Ishikawa (cell line): ENCODE measurements around the gene SLK.

Experiments used
- CEBPB ChIP-seq: IDR thresholded peaks from 2 replicates; pipeline ENCODE4 v1.6.1; 2012
- CREB1 ChIP-seq: IDR thresholded peaks from 2 replicates; pipeline ENCODE4 v1.6.1; 2012; ENCODE audit warnings: low read depth
- EGR1 ChIP-seq: IDR thresholded peaks from 2 replicates; pipeline ENCODE4 v1.6.1; 2012
- EP300 ChIP-seq: IDR thresholded peaks from 2 replicates; pipeline ENCODE4 v1.6.1; 2012; ENCODE audit warnings: borderline replicate concordance
- FOXM1 ChIP-seq: IDR thresholded peaks from 2 replicates; pipeline ENCODE4 v1.6.1; 2012; ENCODE audit warnings: low read depth, borderline replicate concordance
- MAX ChIP-seq: IDR thresholded peaks from 2 replicates; pipeline ENCODE4 v1.6.1; 2012
- RAD21 ChIP-seq: IDR thresholded peaks from 2 replicates; pipeline ENCODE4 v1.6.1; 2012; ENCODE audit warnings: low read depth
- REST ChIP-seq: IDR thresholded peaks from 2 replicates; pipeline ENCODE4 v1.6.1; 2012; ENCODE audit warnings: low read depth, mild to moderate bottlenecking
- TAF1 ChIP-seq: IDR thresholded peaks from 2 replicates; pipeline ENCODE4 v1.6.1; 2012; ENCODE audit warnings: low read depth, mild to moderate bottlenecking
- TCF12 ChIP-seq: IDR thresholded peaks from 2 replicates; pipeline ENCODE4 v1.6.1; 2012; ENCODE audit warnings: low read depth
- TEAD4 ChIP-seq: IDR thresholded peaks from 2 replicates; pipeline ENCODE4 v1.6.1; 2012
- USF1 ChIP-seq: IDR thresholded peaks from 2 replicates; pipeline ENCODE4 v1.6.1; 2012
- YY1 ChIP-seq: IDR thresholded peaks from 2 replicates; pipeline ENCODE4 v1.6.1; 2012; ENCODE audit warnings: low read depth
- ZBTB7A ChIP-seq: IDR thresholded peaks from 2 replicates; pipeline ENCODE4 v1.6.1; 2012; ENCODE audit warnings: low read depth

SLK gene

GRCh38 chr10:104036518-104037260 is 69.7 kb downstream of the SLK start:
- TF ChIP-seq USF1 (no peak), TAF1 (no peak)

- TF ChIP-seq TCF12 (no peak), USF1 (no peak), ZBTB7A (no peak), CREB1 (no peak), TEAD4 (no peak), YY1 (no peak), FOXM1 (no peak), RAD21 (no peak), EP300 (no peak), MAX (no peak), CEBPB (no peak), TAF1 (no peak)
Measured at GRCh38 chr10:104037261-104037951, 70.5 kb downstream of the SLK start.

GRCh38 chr10:104038537-104038936 is 71.6 kb downstream of the SLK start:
- TF ChIP-seq USF1 (no peak), TCF12 (no peak), REST (no peak), TAF1 (no peak), CREB1 (no peak), TEAD4 (no peak), EGR1 (no peak), MAX (no peak), YY1 (no peak)

GRCh38 chr10:104038958-104039752 is 72.2 kb downstream of the SLK start:
- TF ChIP-seq REST, result no peak
- no peak for TF ChIP-seq EP300
- TF ChIP-seq CEBPB, result no peak
- TF ChIP-seq FOXM1, result no peak
- TF ChIP-seq EGR1, result no peak
- TF ChIP-seq TCF12, result no peak
- TF ChIP-seq TEAD4, result no peak
- no peak for TF ChIP-seq RAD21
- no peak for TF ChIP-seq USF1
- TF ChIP-seq TAF1, result no peak
- no peak for TF ChIP-seq YY1
- no peak for TF ChIP-seq MAX
- TF ChIP-seq ZBTB7A, result no peak
